Stimulated activated CD8-positive, alpha-beta memory T cell treated with anti-CD3 and anti-CD28 coated beads, Interleukin-4, amount 100 ng/mL, for 48 hours (primary cell): ENCODE data around the gene NKX2-2.

ENCODE experiments used
- DNase-seq: peaks from one replicate; pipeline ENCODE4 v3.0.0-alpha.2; 2020

The NKX2-2 gene

GRCh38 chr20:21521596-21522480, 8.0 kb upstream of the NKX2-2 start:
- no peak for DNase-seq

GRCh38 chr20:21520702-21521595, 7.1 kb upstream of the NKX2-2 start:
- no peak for DNase-seq

DNA sequence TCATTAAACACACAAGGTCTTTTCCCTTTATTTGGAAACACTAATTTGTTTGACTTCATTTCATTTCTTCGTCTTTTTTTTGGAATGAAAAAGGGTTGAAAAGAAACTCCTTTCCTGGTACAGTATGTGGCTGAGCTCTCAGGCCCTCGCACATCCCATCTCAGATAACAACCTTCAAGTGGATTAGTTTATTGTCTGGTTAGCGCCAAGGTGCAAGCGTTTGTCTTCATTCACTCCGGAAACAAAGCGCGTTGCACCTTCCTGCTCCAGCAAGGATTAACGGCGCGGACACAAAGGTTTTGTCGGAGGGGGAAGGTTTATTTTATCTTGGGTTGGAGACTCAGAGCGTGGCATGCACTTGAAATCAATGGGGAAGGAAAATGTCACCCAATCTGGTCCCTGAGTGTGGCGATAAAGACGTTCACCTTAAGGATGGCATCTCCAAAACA, 5.3 kb upstream of the NKX2-2 start:
- DNase-seq = no peak

GRCh38 chr20:21518292-21518991, 4.6 kb upstream of the NKX2-2 start:
- DNase-seq = no peak

DNA sequence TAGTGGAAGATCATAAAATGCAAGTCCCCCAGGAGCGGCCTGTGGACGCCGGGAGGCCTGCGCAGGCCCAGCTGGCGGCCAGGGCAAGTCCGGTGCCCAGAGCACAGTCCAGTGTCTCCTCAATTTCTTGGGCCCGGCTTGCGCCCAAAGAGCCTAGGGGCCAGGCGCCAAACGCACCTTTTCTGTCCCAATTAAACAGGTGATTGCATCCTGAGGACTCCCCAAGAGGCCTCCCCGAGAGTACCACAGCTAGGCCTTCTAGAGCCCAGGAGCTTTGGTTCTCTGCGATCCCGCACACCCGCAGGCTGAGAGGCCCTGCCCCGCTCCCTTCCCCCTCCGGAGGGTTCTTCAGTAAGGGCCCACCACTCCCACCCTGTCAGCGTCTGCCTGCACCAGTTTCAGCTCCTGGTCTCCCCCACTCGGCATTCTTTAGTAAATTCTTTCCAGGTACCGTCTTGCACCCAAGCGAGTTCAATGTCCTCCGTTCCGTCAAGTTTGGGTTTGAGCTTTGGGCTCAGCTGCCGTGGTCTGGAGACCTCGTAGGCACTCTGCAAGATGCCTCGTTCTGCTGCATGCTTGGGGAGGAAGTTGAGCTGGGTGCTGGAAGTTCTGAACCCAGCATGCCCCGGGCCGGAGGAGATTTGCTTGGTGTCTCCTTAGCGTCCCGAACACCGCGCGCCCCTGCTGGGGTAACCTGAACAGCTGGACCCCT, 3.9 kb upstream of the NKX2-2 start:
- DNase-seq = no peak

DNA sequence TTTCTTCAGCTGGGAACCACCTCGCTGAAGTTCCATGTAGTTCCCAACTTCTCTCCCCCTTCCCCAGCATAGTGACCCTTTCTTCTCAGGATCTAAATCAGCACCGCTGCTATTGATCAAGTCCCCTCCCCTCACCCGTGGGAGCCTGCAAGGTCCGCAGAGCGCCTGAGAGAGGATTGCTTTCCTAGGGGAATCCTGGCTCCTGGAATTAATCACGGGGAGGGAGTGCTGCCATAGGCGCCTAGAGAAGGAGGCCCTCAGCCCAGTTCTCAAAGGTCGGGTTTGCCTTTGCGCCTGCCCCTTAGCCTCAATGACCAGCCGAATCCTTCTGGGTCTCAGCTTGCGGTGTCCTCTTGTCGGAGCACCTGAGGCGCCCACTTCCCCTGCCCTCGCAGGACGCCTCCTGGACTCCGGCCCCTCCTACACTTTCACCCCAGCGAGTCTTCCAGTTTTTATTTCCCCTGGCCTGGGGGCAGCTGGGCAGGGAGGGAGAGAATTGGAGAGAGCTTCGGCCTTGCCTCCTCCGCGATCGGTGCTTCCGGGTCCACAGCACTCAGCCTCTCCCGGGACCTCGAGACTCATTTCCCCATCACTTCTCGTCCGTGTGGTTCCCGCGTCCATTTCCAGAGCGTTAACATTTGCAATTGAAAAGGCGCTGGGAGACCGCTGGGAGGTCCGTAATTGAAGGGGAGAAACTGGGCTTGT, 3.1 kb upstream of the NKX2-2 start:
- DNase-seq = no peak

GRCh38 chr20:21516180-21516567, 2.3 kb upstream of the NKX2-2 start:
- no peak for DNase-seq

DNA sequence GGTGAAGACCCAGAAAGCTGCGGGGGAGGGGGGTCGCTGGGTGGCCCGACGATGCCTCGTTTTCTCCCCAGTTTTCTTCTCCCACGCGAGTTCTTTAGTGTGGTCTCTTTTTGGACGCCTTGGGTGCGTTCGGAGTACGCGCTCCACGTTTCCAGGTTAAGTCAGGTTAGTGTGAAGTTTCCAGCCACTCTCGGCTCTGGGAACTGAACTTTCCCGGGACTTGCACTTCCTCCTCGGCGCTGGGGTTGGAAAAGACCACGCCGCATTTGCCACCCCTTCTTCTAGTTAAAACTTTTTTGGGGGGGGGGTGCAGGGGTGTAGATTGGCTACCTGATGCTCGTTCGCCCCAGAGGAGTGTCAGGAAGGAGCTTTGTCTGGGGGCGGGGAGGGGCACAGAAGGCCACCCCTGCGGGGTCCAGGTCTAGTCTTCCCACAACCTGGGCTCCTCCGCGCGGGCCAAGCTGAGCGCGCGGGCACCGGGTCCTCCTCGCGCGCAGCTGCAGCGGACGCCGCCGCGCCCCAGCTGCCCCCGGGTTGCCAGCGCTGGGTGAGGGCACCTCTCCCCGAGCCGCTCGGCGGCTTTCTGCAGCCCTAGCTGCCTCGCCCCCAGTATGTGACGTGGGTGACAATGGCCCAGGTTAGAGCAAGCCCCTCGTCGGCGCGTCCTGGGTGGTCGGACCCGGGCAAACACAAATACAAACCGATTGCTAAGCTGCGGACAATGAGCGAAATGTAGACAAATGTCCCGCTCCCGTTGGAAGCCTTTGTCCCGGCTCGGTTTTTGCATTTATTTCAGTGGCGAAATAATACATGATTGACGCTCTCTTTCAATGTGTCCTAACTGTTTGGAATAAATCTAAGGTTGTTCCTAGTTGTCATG, 1.7 kb upstream of the NKX2-2 start:
- DNase-seq = no peak

DNA sequence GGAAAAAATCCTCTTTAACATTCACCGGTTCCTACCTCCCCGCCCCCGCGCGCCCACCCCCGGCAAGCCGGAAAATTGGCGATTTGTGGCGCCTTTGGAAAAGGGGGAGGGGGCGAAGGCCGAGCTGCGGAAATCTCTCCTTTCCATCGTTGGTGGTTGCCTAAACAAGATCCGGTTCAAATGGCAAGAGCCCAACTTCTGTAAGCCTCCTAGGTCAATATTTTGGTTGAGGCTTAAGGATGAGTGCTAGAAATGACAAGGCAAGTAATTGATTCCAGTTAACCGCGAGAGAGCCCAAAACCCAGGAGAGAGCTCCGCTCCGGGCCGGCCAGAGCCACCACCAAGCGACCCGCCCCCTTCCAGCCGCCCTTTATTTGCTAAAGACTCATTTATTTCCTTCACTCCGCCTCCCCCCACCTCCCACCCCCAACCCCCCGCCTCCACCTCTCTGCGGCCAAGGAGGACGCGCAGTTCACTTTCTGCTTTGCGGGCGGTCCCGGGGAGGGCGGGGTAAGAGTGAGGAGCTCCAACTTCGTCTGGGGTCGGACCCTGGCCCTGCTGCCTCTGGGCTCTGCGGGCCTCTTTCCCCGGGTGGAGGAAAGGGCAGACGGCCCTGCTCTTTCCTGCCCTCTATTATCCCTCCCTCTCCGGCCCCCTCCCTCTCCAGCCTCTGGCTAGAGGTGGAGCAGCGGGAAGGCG, 838 bp upstream of the NKX2-2 start:
- no peak for DNase-seq

DNA sequence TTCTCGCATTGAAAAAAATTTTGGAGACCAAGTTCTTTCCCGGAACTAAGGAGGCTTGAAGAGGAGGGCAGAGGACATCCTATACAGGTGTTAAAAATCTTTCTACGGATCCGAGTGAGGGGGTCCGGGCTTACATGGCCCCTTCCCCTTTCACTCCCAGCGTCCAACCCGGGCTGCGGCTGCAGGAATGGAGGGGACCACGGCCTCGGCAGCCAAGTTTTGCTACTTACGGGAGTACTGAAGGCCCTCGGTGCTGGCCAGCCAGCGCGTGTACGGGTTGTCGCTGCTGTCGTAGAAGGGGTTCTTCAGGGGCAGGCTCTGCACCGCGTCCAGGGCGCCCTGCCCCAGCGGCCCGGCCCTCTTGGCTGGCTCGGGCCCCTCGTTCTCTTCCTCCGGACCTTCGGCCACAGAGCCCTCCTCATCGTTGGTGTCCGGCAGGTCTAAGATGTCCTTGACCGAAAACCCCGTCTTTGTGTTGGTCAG, 642 bp downstream of the NKX2-2 start:
- peak; percentile 36 for DNase-seq

GRCh38 chr20:21512634-21513180, 1.2 kb downstream of the NKX2-2 start:
- DNase-seq = no peak

- peak; percentile 39 for DNase-seq
These were observed 1.8 kb downstream of the NKX2-2 start for GRCh38 chr20:21511850-21512633.

GRCh38 chr20:21511485-21511849, 2.4 kb downstream of the NKX2-2 start:
- DNase-seq = no peak

GRCh38 chr20:21510414-21511384, 3.2 kb downstream of the NKX2-2 start:
- DNase-seq = peak; percentile 35

GRCh38 chr20:21509597-21510371, 4.1 kb downstream of the NKX2-2 start:
- DNase-seq = peak; percentile 36

DNA sequence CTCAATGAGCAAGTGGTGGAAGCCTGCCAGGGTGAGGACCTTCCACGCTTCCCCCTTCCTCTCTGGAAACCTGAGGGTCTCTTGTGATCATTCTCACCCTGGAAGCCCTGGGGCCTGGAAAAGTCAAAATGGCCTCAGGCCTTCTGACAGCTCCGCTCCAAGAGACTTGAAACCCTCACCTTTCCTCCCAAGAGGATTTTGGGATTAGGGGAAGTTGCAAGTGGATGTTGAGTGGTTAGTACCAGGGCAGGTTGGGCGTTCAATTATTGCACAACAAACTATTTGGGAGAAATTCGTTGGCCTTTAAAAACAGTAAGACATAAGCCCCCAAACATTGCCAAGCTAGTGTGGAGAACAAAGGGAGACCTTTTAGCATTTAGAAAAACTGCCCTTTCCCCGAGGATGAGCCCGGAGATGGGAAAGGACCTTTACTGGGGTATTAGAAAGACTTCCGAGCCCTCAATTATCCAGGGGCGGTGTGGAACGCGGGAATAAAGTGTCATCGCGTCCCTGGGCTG, 4.7 kb downstream of the NKX2-2 start:
- DNase-seq = no peak
